ENCODE measurements around the gene USP50. TPM values are rescaled to one million over a fixed set of nuclear protein-coding genes. Genes with fewer than 3 reads are reported as not detected.

Gene USP50
- polyA plus RNA-seq, 2 of the 4 experiments (the other 2 are of a cell fraction), result 0.14 TPM; not detected in 1

DNA sequence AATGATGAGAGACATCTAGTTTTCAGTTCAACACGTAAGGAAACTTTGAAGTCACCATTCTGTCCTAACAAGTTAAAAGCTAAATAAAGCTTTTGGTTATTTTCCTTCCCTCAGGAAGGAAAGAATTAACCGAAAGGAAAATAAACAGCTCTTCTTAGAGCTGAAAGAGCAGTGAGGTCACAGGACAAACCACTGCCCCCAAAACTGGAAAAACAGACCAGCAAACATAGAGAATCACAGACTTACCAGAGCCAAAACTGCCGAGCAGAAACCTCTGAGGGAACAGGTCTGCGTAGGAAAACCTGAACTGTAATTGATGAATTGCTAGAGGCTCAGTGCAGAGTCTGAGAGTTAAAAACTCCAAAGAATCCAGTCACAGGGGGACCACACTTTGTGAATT lies 14.7 kb downstream of the USP50 start (continued):
- TF ChIP-seq, protein P1, sequence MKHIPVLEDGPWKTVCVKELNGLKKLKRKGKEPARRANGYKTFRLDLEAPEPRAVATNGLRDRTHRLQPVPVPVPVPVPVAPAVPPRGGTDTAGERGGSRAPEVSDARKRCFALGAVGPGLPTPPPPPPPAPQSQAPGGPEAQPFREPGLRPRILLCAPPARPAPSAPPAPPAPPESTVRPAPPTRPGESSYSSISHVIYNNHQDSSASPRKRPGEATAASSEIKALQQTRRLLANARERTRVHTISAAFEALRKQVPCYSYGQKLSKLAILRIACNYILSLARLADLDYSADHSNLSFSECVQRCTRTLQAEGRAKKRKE (CRISPR knock-in tag; IDR thresholded peaks at IDR 0.05; ENCODE audit: low read depth), result no peak
- no peak for TF ChIP-seq JUNB (IDR thresholded peaks at IDR 0.05)
- TF ChIP-seq JUN (IDR thresholded peaks at IDR 0.05), result no peak

DNA sequence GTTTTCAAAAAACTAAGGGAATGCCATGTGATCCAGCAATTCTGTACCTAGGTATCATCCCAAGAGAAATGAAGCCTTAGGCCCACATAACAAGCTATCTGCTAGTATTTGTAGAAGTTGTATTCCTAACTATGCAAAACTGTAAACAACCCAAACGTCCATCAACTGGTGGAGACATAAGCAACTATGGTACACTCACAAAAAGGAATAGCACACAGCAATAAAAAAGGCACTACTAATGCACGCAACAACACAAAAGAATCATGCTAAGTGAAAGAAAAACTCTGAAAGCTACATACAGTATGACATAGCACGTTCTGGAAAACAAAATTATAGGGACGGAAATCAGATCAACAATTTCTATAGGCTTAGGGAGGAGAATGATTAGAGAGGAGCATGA lies 15.3 kb downstream of the USP50 start:
- 61% methylated on average over 4 of the region's 4 CpGs for WGBS (ENCODE audit: missing lambda C conversion rate)
- DNase-seq (ENCODE audit: low read depth in 1 of 2, low spot score in 1 of 2), result no peak
- peak; percentile 32 for FAIRE-seq
- Histone ChIP-seq H3K4me1 (no peaks in the 10 kb centered on the region), H3K4me3 (no peak overlapping the region), H3K9me3 (no peaks in the 10 kb centered on the region), H3K27ac (no peak overlapping the region), H3K4me2 (no peak overlapping the region)
- no peak for TF ChIP-seq CEBPB (IDR thresholded peaks at IDR 0.05)
- ATAC-seq, result no peak
- POLR2A ChIA-PET, result interaction anchor here (1.5 kb wide), 1 partner anchor 176 kb away, joined by 3 read pairs; the partner anchor contains the start of gene GABPB1
- CTCF ChIA-PET, result interaction anchor here (0.9 to 1.3 kb wide), 4 partner anchors 9 to 60 kb away, joined by 3 to 4 read pairs (median 4); no protein-coding TSS in a partner anchor

DNA sequence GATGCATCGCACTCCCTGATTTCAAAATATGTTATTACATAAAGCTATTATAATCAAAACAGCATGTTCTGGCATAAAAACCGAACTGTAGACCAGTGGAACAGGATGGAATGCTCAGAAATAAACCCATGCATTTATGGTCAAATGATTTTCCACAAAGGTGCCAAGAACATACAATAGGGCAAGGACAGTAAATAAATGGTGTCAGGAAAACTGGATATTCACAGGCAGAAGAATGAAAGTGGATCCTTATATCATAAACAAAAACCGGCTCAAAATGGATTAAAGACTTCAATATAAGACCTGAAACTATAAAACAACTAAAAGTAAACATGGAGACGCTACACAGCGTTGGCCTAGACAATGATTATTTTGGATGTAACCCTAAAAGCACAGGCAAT lies 22.6 kb downstream of the USP50 start:
- TF ChIP-seq SREBF2 (IDR thresholded peaks at IDR 0.05) (no peak), MYC (IDR thresholded peaks at IDR 0.05; ENCODE audit: borderline replicate concordance, low read length) (no peak), FOSB (CRISPR knock-in tag; IDR thresholded peaks at IDR 0.05) (no peak), HDAC2 (IDR thresholded peaks at IDR 0.05) (no peak), HOXB5 (CRISPR knock-in tag; IDR thresholded peaks at IDR 0.05) (no peak), CHD4 (IDR thresholded peaks at IDR 0.05; ENCODE audit: borderline replicate concordance) (no peak), CEBPB (IDR thresholded peaks at IDR 0.05) (no peak), ZNF302 (CRISPR knock-in tag; IDR thresholded peaks at IDR 0.05) (no peak), CBX2 (IDR thresholded peaks at IDR 0.05; ENCODE audit: borderline replicate concordance, low read depth) (no peak), SMC3 (IDR thresholded peaks at IDR 0.05) (no peak)
- H3K4me2 ChIP-seq, result no peak overlapping the region
- no peak overlapping the region for H3K27ac ChIP-seq
- WGBS (ENCODE audit: missing lambda C conversion rate), result 45% methylated on average over 5 of the region's 5 CpGs
- no peak for FAIRE-seq
- ATAC-seq, result no peak
- DNase-seq (ENCODE audit: low read depth in 1 of 2, low spot score in 1 of 2), result no peak
- no peak overlapping the region for H3K4me3 ChIP-seq
- H3K9me3 ChIP-seq, result no peaks in the 10 kb centered on the region
- ChIA-PET CTCF (interaction anchor here (0.9 kb wide), 1 partner anchor 12 kb away, joined by 3 read pairs; no protein-coding TSS in a partner anchor), POLR2A (no interaction called here)
- H3K4me1 ChIP-seq, result no peaks in the 10 kb centered on the region

DNA sequence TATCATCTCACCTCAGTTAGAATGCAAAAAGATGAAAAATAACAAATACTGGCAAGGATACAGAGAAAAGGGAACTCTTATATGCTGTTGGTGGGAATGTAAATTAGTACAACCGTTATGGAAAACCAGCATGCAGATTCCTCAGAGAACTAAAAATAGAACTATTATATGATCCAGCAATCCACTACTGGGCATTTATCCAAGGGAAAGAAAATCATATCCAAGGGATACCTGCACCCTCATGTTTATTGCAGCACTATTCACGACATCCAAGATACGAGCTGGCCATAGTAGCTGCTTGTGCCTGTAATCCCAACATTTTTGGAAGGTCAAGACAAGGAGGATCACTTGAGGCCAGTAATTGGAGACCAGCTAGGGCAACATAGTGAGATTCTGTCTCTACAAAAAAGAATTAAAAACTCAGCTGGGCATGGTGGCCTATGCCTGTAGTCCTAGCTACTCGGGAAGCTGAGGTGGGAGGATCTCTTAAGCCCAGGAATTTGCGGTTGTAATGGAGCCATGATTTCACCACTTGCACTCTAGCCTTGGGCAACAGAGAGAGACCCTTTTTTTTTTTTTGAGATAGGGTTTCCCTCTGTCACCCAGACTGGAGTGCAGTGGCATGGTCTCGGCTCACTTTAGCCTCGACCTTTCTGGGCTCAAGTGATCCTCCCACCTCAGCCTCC lies 26.6 kb downstream of the USP50 start:
- TF ChIP-seq, protein P2, sequence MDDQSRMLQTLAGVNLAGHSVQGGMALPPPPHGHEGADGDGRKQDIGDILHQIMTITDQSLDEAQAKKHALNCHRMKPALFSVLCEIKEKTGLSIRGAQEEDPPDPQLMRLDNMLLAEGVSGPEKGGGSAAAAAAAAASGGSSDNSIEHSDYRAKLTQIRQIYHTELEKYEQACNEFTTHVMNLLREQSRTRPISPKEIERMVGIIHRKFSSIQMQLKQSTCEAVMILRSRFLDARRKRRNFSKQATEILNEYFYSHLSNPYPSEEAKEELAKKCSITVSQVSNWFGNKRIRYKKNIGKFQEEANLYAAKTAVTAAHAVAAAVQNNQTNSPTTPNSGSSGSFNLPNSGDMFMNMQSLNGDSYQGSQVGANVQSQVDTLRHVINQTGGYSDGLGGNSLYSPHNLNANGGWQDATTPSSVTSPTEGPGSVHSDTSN (IDR thresholded peaks at IDR 0.05), result no peak
- TF ChIP-seq CEBPB (IDR thresholded peaks at IDR 0.05) (no peak), JUN (IDR thresholded peaks at IDR 0.05) (no peak), MAFK (IDR thresholded peaks at IDR 0.05; ENCODE audit: partially characterized antibody) (no peak), RAD21 (conservative IDR thresholded peaks at IDR 0.05 in 1 of 2, IDR thresholded peaks at IDR 0.05 in 1 of 2) (no peak), ZSCAN20 (CRISPR knock-in tag; IDR thresholded peaks at IDR 0.05) (no peak)
- TF ChIP-seq, protein P3, sequence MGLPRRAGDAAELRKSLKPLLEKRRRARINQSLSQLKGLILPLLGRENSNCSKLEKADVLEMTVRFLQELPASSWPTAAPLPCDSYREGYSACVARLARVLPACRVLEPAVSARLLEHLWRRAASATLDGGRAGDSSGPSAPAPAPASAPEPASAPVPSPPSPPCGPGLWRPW (IDR thresholded peaks at IDR 0.05), result no peak
- no peak overlapping the region for H3K4me3 ChIP-seq
- FAIRE-seq, result no peak
- no peak overlapping the region for H3K4me2 ChIP-seq
- ChIA-PET POLR2A (no interaction called here), CTCF (interaction anchor here (1.1 to 1.7 kb wide), 2 partner anchors 10 to 39 kb away, joined by 3 to 4 read pairs; no protein-coding TSS in a partner anchor)
- peaks cover 6% of the 10 kb centered on the region for H3K9me3 ChIP-seq
- DNase-seq (ENCODE audit: low read depth in 1 of 2, low spot score in 1 of 2), result no peak
- WGBS (ENCODE audit: missing lambda C conversion rate), result 67% methylated on average over 7 of the region's 7 CpGs
- H3K27ac ChIP-seq, result no peak overlapping the region
- no peaks in the 10 kb centered on the region for H3K4me1 ChIP-seq
- no peak for ATAC-seq
